Measurements from ENCODE around the gene MAGI2. TPM values are rescaled to one million over a fixed set of nuclear protein-coding genes. Genes with fewer than 3 reads are reported as not detected.

MAGI2 gene
- total RNA-seq, 1 experiment from 2014 or later, result 2.0 TPM

DNA sequence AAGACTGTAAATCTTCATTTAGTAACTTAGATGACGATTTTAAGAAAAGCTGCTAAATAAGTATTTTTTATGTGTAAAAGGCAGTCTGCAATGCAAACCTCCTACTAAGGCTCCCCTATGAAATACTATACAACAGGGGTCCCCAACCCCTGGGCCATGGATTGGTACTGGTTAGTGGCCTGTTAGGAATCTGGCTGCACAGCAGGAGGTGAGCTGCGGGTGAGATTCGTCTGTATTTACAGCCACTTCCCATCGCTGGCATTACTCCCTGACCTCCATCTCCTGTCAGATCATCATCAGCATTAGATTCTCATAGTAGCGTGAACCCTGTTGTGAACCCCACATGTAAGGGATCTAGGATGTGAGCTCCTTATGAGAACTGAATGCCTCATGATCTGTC is 580.4 kb downstream of the MAGI2 start:
- in situ Hi-C loops (cut with HindIII; ENCODE audit: low pct_unique_long_range_greater_than_20kb, low sequenced_read_pairs), result no loop called here
- DNase-seq (ENCODE audit: low read depth, low spot score), result no peak

DNA sequence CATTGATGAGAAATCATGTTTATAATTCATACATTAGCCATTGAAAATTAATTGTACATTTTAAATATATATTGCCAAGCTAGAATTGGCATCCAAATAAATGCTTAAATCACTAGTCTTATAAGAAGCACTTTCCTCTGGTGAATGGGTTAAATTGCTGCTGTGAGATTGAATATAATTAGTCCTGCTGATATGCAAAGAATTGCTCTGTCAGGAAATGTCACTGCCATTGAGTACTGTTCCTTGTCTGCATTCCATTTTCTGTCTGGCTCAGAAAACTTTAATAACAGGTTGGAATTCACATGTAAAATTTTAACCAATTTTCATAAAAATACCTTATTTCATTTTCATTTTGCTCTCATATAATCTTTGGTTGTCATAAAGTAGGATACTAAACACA is 589.1 kb downstream of the MAGI2 start:
- DNase-seq (ENCODE audit: low read depth, low spot score), result no peak
- in situ Hi-C loops (cut with HindIII; ENCODE audit: low pct_unique_long_range_greater_than_20kb, low sequenced_read_pairs), result no loop called here

DNA sequence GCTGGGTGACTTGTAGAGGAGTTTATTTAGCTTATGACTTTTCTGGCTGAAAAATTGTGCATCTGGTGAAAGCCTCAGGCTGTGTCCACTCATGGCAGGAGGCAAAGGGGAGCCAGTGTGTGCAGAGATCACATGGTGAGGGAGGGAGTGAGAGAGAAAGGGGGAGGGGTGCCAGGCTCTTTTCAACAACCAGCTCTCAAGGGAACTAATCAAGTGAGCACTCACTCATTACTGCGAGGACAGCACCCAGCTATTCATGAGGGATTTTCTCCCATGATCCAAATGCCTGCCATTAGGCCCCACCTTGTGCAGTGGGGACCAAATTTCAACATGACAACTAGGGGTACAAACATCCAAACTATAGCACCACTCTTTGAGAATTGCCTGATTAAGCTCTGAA is 590.2 kb downstream of the MAGI2 start:
- in situ Hi-C loops (cut with HindIII; ENCODE audit: low pct_unique_long_range_greater_than_20kb, low sequenced_read_pairs), result no loop called here
- DNase-seq (ENCODE audit: low read depth, low spot score), result no peak

DNA sequence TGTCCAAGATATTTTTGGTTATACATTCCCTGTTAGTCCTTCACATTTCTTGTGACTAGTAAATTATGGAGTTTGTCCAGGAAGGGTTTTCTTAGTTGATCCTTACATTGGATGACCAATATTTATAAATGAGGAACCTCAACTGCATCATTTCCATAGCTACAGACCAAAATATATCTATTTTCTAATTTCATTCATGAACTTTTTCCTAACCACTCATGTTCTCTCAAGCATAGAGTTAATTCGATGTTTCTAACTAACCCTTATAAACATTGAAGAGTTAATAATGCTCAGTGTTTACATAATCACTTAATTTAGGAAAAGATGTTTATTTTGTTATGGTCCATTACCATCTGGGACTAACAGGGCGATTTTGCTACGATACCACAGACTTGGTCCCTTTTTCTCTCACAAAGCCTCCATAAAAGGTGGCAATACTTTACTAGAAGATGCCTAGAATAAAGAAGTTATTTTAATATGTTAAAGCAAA is 591.0 kb downstream of the MAGI2 start:
- in situ Hi-C loops (cut with HindIII; ENCODE audit: low pct_unique_long_range_greater_than_20kb, low sequenced_read_pairs), result no loop called here
- DNase-seq (ENCODE audit: low read depth, low spot score), result no peak

DNA sequence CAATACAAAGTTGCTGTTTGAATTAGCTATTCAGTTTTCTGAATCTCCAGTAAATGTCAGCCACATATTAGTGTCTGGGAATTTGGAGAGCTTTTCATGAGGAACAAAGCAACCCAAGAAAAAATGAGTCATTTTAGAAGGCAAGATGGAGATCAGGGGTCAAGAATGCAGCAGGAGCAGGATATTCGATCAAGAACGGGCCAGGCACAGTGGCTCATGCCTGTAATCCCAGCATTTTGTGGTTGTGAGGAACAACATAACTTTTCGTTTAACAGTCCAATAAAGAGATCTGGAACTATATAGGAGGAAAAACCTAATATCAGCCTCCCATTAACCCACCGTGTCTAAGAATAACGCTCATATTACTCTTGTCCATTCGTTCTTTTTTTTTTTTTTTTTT is 600.5 kb downstream of the MAGI2 start:
- DNase-seq (ENCODE audit: low read depth, low spot score), result no peak
- in situ Hi-C loops (cut with HindIII; ENCODE audit: low pct_unique_long_range_greater_than_20kb, low sequenced_read_pairs), result no loop called here

DNA sequence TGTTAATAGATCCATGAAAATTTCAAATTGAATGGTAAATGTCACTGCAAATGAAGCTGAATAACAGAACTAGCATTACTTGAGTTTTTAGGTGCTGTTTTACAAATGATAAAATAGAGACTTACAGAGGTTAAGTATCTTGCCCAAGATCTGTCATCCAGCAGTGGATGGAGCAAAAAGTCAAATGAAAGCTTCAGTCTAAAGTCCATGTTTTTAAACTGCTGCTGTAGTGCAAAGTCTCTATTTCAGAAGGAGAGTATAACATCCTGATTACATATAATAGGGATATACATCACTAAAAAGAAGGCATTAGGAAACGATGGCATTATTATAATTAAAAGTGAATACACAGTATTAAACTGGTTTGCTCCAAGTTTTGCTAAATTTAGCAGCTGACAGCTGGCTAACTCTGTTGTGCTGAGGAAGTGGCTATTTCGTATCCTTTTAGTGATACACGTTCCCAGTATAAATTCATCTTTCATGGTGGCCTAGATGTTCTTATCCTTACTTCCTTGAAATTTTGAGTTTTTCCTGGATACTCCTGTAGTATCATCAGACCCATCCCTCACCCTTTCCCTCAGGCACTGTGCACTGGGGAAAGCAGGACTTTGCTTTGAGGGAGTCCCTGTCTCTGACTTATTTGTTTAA is 603.2 kb downstream of the MAGI2 start:
- in situ Hi-C loops (cut with HindIII; ENCODE audit: low pct_unique_long_range_greater_than_20kb, low sequenced_read_pairs), result no loop called here
- DNase-seq (ENCODE audit: low read depth, low spot score), result no peak

DNA sequence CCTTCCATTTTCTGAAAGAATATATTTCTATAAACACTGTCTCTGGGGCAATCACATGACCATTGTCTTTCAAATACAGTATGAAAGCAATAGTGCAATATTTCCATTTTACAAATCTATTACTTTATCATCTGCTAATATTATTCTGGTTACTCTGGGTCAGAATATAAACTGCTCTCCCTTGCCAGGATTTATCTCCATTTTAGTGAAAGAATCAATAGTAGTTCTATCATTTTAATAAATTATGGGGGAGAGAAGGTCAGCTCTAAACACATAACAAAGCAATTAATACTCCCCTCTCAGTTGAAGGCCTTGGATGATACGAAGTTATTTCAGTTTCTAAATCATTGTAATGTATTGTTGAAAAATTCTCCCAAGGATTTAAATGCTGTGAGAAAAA is 608.3 kb downstream of the MAGI2 start:
- DNase-seq (ENCODE audit: low read depth, low spot score), result no peak
- in situ Hi-C loops (cut with HindIII; ENCODE audit: low pct_unique_long_range_greater_than_20kb, low sequenced_read_pairs), result no loop called here

DNA sequence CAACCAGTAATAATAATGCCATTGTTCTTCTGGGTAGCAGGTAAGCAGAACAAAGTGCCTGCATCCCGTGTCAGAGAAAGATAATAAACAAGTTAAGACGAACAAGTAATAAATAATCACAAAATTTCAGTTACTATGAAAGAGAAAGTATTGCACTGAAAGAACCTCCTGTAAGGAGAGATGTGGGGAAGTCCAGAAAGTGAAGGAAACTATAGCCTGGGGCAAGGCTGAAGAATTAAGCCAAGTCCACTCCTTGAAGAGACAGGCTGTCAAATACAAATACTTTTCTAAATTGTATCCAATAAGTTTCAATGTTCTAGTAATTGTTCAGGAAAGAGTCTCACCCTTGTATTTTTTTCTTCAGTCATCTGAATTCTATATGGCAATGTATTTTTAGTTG is 611.4 kb downstream of the MAGI2 start:
- DNase-seq (ENCODE audit: low read depth, low spot score), result no peak
- in situ Hi-C loops (cut with HindIII; ENCODE audit: low pct_unique_long_range_greater_than_20kb, low sequenced_read_pairs), result no loop called here

DNA sequence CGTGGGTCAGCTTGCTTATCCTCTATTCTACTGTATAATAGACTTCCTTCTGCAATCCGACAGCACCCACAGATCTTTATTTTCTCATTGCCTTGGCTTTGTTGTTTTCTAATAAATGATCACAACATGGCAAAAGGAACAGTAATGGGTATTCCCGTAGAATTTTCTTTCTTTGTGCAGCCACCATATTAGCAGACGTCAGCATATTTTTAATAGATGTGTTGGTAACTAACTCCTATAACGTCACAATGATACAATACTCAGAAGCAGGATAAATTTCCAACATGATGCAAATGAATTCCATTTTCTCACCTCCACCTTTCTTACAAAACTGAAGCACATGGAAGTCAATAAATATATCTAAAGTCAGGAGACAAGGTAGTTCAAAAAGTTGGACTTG is 617.6 kb downstream of the MAGI2 start:
- in situ Hi-C loops (cut with HindIII; ENCODE audit: low pct_unique_long_range_greater_than_20kb, low sequenced_read_pairs), result no loop called here

DNA sequence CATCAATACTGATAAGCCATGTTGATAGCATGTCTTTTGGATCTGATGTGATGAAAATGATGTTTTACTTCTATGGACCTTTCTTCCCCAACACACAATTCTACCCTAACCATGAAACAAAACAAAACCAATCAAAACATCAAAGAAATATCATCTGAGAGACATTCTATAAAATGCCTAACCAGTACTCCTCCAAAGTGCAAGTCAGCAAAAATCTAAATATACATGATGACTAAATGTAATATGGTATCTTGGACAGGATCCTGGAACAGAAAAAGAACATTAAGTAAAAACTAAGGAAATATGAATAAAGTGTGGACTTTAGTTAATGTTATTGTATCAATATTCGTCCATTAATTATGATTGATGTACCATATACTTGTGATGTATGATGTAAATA is 625.1 kb downstream of the MAGI2 start:
- no peak for DNase-seq (ENCODE audit: low read depth, low spot score)
- in situ Hi-C loops (cut with HindIII; ENCODE audit: low pct_unique_long_range_greater_than_20kb, low sequenced_read_pairs), result no loop called here

More for the DNA sequence above, 617.6 kb downstream of the MAGI2 start:
- DNase-seq (ENCODE audit: low read depth, low spot score), result no peak

DNA sequence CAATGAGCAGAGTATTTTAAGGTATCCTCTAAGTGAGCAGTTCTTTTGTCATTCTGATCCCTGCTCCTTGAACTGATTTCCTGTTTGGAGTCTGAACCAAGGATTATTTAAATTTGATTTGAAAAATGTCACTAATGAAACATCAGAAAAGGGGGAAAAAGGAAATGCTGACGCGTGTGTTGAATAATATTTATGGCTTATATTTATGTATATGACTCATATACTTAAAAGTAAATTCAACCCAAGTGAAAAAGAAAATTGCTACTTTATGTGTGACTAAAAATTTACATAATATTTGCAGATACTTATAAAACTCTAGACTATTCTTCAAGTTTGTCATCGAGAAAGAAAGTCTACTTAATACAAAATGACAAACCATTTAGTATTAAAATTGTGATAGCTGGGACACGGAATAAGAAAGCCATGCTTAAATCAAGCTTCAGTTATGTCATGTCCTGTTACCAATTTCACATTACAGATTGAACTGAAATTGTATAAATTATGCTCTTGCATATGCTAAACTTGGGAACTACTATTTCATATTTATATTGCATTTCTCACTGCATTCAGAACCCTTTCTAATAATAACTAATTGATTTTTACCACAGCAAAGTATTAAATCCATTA is 649.9 kb downstream of the MAGI2 start:
- no peak for DNase-seq (ENCODE audit: low read depth, low spot score)
- in situ Hi-C loops (cut with HindIII; ENCODE audit: low pct_unique_long_range_greater_than_20kb, low sequenced_read_pairs), result no loop called here

DNA sequence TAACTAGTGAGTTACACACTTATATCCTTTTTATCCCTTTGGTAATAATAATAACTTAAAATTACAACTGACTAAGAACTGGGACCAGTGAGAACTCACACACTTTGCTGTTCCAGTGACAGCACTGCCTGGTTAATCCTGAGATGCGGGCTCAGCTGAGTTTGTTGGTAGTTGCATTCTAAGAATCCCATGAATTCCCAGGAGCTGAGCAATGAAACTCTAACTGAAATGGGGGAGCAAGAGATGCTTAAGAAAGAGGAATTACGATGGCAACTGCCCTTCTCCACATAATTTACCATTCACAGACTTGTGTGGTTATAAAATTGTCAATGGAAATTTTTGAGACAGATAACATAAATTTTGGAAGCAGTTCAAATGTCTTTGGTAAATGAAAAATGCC is 659.4 kb downstream of the MAGI2 start:
- in situ Hi-C loops (cut with HindIII; ENCODE audit: low pct_unique_long_range_greater_than_20kb, low sequenced_read_pairs), result no loop called here
- DNase-seq (ENCODE audit: low read depth, low spot score), result no peak

DNA sequence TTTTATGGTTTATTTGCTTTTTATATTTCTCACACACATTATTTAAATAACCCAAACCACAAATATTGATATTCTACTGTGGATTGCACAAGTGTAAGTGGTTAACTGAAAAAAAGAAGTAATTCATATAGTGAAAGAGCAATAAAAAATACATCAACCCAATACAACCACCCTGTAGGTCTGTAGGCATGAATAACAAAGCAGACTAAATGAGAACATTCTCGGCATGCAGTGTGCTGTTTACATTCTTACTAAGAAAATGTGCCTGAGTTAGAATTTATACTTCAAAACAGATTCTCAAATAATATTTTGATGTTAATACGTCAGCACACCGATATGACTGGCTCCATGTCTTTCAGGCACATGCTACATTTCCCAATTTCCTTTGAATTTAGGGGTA is 660.8 kb downstream of the MAGI2 start:
- in situ Hi-C loops (cut with HindIII; ENCODE audit: low pct_unique_long_range_greater_than_20kb, low sequenced_read_pairs), result no loop called here
- no peak for DNase-seq (ENCODE audit: low read depth, low spot score)

DNA sequence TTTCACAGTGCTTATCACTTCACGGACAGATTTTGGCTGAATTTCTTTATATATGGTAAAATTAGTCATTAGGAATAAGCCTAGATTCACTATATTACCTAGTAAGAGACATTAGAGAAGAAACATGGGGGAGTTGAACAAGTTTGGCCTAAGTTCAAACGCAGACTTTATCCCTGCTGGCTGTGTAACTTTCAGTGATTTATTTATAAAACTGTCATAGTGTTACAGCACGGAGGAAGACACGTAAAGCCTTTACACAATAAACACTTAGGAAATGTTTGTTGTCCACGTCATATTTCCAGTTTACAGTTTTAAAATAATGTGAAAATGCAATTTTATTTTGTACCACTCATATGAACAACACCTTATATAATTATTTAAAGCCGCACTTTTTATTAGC is 661.5 kb downstream of the MAGI2 start:
- in situ Hi-C loops (cut with HindIII; ENCODE audit: low pct_unique_long_range_greater_than_20kb, low sequenced_read_pairs), result no loop called here
- no peak for DNase-seq (ENCODE audit: low read depth, low spot score)

DNA sequence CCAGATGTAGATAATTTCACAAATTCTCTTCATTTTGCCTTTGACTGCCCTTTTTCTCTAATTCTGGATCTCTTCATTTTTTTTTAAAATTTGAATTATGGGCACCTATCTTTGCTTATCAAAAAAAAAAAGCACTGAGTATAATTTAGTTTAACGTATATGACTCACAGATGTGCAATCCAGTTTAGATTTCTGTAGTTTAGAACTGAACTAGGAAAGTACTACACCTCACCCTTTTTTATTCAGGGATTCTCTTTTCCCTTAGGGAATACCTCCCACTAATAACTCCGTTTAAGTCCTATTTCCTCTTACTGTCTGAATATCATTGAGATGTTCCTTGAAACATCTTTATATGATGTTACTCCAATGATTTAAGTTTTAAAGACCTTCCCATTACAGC is 665.0 kb downstream of the MAGI2 start:
- no peak for DNase-seq (ENCODE audit: low read depth, low spot score)
- in situ Hi-C loops (cut with HindIII; ENCODE audit: low pct_unique_long_range_greater_than_20kb, low sequenced_read_pairs), result no loop called here

DNA sequence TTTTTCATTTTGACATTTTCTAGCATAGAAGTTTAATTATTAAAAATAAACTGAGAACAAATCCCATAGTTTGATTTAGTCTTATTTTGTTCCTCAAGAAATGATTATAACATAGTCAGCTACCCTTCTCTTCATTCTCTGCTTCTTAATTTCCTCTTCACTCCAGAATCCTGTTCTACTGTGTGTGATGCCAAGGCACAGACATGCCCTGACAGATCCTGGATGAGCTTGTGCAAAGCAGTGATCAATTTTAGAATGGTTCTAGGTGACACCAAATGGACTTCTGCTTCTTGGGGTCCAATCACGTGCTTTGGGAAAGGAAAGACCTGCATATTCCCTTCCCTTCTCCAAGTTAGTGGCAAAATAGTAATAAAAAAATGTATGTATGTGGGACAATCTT is 665.6 kb downstream of the MAGI2 start:
- no peak for DNase-seq (ENCODE audit: low read depth, low spot score)
- in situ Hi-C loops (cut with HindIII; ENCODE audit: low pct_unique_long_range_greater_than_20kb, low sequenced_read_pairs), result no loop called here

DNA sequence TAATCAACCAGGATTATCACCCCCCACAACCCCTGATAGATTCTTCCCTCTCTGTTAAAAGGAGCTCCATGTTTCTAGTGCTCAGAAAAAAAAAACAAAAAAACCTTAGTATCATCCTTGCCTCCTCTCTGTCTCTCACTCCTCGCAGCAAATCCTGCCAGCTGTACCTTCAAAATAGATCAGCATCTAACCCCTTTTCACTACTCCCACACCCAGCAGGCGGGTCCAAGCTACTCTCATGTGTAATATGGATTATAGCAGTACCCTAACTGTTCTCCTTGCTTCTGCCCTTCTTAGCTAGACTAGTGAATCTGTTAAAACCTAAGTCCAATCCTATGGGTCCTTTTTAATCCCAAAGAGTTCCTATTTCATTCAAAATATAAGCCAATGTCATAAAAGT is 667.4 kb downstream of the MAGI2 start:
- DNase-seq (ENCODE audit: low read depth, low spot score), result no peak
- in situ Hi-C loops (cut with HindIII; ENCODE audit: low pct_unique_long_range_greater_than_20kb, low sequenced_read_pairs), result no loop called here

DNA sequence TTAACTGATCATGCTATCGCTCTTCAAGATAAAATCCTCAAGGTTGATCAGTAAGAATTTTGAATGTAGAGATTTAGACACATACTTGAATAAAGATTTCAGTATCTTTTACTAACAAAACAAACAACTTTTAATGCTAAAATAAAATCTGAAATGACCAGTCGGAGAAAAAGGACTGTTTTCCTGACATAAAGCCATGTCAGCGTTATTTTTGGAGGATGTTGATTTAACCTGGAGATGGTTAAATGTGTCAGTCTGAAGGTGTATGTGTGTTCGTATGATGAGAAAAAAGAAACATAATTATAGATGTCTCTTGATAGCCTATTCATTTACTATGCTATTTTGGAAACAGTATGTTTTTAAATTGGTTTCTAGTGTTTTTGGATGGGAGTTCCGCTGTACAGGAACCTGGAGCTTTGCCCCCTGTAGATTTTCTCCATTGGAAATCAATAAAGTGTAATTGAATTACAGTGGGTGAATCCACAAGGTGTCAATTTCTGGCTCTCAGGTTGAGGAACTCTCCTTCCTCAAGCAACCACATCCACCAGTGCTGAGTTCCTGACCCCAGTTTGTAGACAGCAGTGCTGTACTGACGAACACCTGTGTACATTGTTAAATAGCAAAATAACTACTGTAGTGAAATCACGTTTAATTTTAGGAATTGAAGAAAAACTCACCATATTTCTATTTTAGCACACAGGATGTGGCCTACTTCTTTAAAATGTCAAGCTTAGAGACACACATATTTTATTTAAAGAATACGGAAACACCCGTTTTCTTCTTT is 670.1 kb downstream of the MAGI2 start:
- in situ Hi-C loops (cut with HindIII; ENCODE audit: low pct_unique_long_range_greater_than_20kb, low sequenced_read_pairs), result no loop called here
- DNase-seq (ENCODE audit: low read depth, low spot score), result no peak

DNA sequence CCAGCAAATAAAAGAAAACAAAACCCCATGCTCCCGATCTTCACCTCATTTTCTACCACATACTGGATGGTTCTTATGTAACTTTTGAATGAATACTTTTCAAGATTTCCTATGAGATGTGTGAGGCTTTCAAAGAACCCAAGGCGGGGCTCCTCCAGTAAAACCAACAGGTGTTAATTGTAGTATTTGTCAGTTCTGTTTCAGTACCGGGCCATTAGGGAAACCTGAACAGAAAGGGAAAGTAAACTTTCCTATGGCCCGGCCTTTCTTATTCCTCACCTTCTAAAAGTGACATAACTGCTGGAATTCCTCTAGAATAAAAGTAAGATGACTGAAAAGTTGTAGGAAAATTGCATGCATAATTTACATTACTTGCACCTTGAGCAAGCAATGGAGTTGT is 672.9 kb downstream of the MAGI2 start:
- no peak for DNase-seq (ENCODE audit: low read depth, low spot score)
- in situ Hi-C loops (cut with HindIII; ENCODE audit: low pct_unique_long_range_greater_than_20kb, low sequenced_read_pairs), result no loop called here

Measured in SK-MEL-5 (cell line).